HEK293 (cell line): Measurements from ENCODE around the gene DENND1A.
"Not testable (repeated sequence)": the region's sequence is repeated elsewhere in the genome, so short reads cannot be mapped to it uniquely, and the experiment has no call there.

Experiments
- CTCF ChIA-PET: fragments of 350-600 bp; formaldehyde crosslinking; extraction: SDS; loops from one replicate; lab custom pipeline; 2021; ENCODE audit warnings: antibody characterized with exemption; lab: Yijun Ruan, JAX
- POLR2A ChIA-PET: fragments of 300-600 bp; formaldehyde crosslinking; extraction: SDS; loops from one replicate; lab custom pipeline; 2020; ENCODE audit warnings: antibody characterized with exemption, inconsistent platforms; lab: Yijun Ruan, JAX
- H3K27ac ChIP-seq: fragments of 200-500 bp; sonication (Bioruptor generic); 2 replicates; pipeline ENCODE4 v1.5.1; 2014; ENCODE audit warnings: low read depth, low read length, control low read depth, inconsistent platforms; ENCODE audit errors: extremely low read depth
- H3K36me3 ChIP-seq, 2 experiments: fragments of 200-500 bp in 1 of 2; sonication (Bioruptor generic) in 1 of 2; 1 replicate in 1 of 2; 2 replicates in 1 of 2; pipeline ENCODE4 v1.5.1; 2014 to 2017; ENCODE audit warnings: inconsistent platforms in 2 of 2, low read length in 2 of 2; ENCODE audit not compliant: control insufficient read depth in 2 of 2, insufficient read depth in 1 of 2
- H3K4me1 ChIP-seq: fragments of 200-500 bp; sonication (Bioruptor generic); 2 replicates; pipeline ENCODE4 v1.5.1; 2014; ENCODE audit warnings: mild to moderate bottlenecking, low read length, inconsistent platforms; ENCODE audit not compliant: control insufficient read depth, insufficient read depth
- H3K4me3 ChIP-seq: 2 replicates; pipeline ENCODE4 v1.5.1; 2011; ENCODE audit warnings: low read depth, mild to moderate bottlenecking, control low read depth, low read length, moderate library complexity
- H3K9me3 ChIP-seq: fragments of 200-500 bp; sonication (Bioruptor generic); 2 replicates; pipeline ENCODE4 v1.5.1; 2014; ENCODE audit warnings: low read depth, low read length, inconsistent platforms; ENCODE audit not compliant: control insufficient read depth, insufficient read depth
- EGR2 ChIP-seq: fragments of 450-650 bp; formaldehyde crosslinking; IDR thresholded peaks from 2 replicates; pipeline ENCODE4 v1.5.1; 2016; ENCODE audit warnings: low read depth, missing biosample characterization, missing genetic modification characterization
- KLF1 ChIP-seq: fragments of 450-650 bp; formaldehyde crosslinking; IDR thresholded peaks from 2 replicates; pipeline ENCODE4 v1.5.1; 2016; ENCODE audit warnings: missing biosample characterization, missing genetic modification characterization
- KLF10 ChIP-seq: fragments of 450-650 bp; IDR thresholded peaks from 2 replicates; pipeline ENCODE4 v1.5.1; 2018; ENCODE audit warnings: missing biosample characterization, mild to moderate bottlenecking, missing genetic modification characterization
- KLF16 ChIP-seq: fragments of 450-650 bp; formaldehyde crosslinking; IDR thresholded peaks from 2 replicates; pipeline ENCODE4 v1.5.1; 2017; ENCODE audit warnings: missing biosample characterization, missing genetic modification characterization
- MEIS1 ChIP-seq: sonication (generic); formaldehyde crosslinking; IDR thresholded peaks from 2 replicates; pipeline ENCODE4 v1.8.1; 2022; ENCODE audit warnings: missing genetic modification reagents, mild to moderate bottlenecking, borderline replicate concordance
- SP3 ChIP-seq: fragments of 450-650 bp; formaldehyde crosslinking; IDR thresholded peaks from 2 replicates; pipeline ENCODE4 v1.5.1; 2016; ENCODE audit warnings: missing biosample characterization, missing genetic modification characterization
- ZBTB7A ChIP-seq: fragments of 450-650 bp; formaldehyde crosslinking; IDR thresholded peaks from 2 replicates; pipeline ENCODE4 v1.5.1; 2016; ENCODE audit warnings: low read depth, missing biosample characterization, missing genetic modification characterization
- ZEB2 ChIP-seq: fragments of 450-650 bp; formaldehyde crosslinking; IDR thresholded peaks from 2 replicates; pipeline ENCODE4 v1.5.1; 2016; ENCODE audit warnings: missing biosample characterization, missing genetic modification characterization
- ZIC2 ChIP-seq: fragments of 450-650 bp; formaldehyde crosslinking; IDR thresholded peaks from 2 replicates; pipeline ENCODE4 v1.5.1; 2016; ENCODE audit warnings: missing biosample characterization, missing genetic modification characterization
- ZNF174 ChIP-seq: fragments of 450-650 bp; formaldehyde crosslinking; IDR thresholded peaks from 2 replicates; pipeline ENCODE4 v1.5.0; 2017; ENCODE audit warnings: missing biosample characterization, mild to moderate bottlenecking, missing genetic modification characterization
- ZNF350 ChIP-seq: fragments of 450-650 bp; formaldehyde crosslinking; IDR thresholded peaks from 2 replicates; pipeline ENCODE4 v1.5.0; 2017; ENCODE audit warnings: missing biosample characterization, mild to moderate bottlenecking, missing genetic modification characterization
- ZNF404 ChIP-seq: fragments of 450-650 bp; formaldehyde crosslinking; IDR thresholded peaks from 2 replicates; pipeline ENCODE4 v1.5.1; 2017; ENCODE audit warnings: missing biosample characterization, missing genetic modification characterization
- ZNF558 ChIP-seq: fragments of 450-650 bp; formaldehyde crosslinking; IDR thresholded peaks from 2 replicates; pipeline ENCODE4 v1.5.1; 2016; ENCODE audit warnings: missing biosample characterization, missing genetic modification characterization
- ZNF660 ChIP-seq: fragments of 450-650 bp; IDR thresholded peaks from 2 replicates; pipeline ENCODE4 v1.5.1; 2018; ENCODE audit warnings: missing biosample characterization, mild to moderate bottlenecking, missing genetic modification characterization
- ZNF747 ChIP-seq: fragments of 450-650 bp; formaldehyde crosslinking; IDR thresholded peaks from 2 replicates; pipeline ENCODE4 v1.5.1; 2016; ENCODE audit warnings: missing biosample characterization, missing genetic modification characterization
- ZNF776 ChIP-seq: fragments of 450-650 bp; formaldehyde crosslinking; IDR thresholded peaks from 2 replicates; pipeline ENCODE4 v1.5.0; 2017; ENCODE audit warnings: missing biosample characterization, missing genetic modification characterization, borderline replicate concordance
- ZNF830 ChIP-seq: fragments of 450-650 bp; IDR thresholded peaks from 2 replicates; pipeline ENCODE4 v1.5.0; 2018; ENCODE audit warnings: missing biosample characterization, missing genetic modification characterization, low read depth, mild to moderate bottlenecking, moderate library complexity
- TF ChIP-seq, protein P1 (sequence below): fragments of 450-650 bp; formaldehyde crosslinking; IDR thresholded peaks from 2 replicates; pipeline ENCODE4 v1.5.1; 2016; ENCODE audit warnings: missing biosample characterization, missing genetic modification characterization
- TF ChIP-seq, protein P2 (sequence below): fragments of 450-650 bp; formaldehyde crosslinking; IDR thresholded peaks from 2 replicates; pipeline ENCODE4 v1.5.1; 2016; ENCODE audit warnings: missing biosample characterization, missing genetic modification characterization, borderline replicate concordance
- TF ChIP-seq, protein P3 (sequence below): fragments of 450-650 bp; formaldehyde crosslinking; IDR thresholded peaks from 2 replicates; pipeline ENCODE4 v1.5.1; 2016; ENCODE audit warnings: missing biosample characterization, missing genetic modification characterization
- TF ChIP-seq, protein P4 (sequence below): IDR thresholded peaks from 2 replicates; pipeline ENCODE4 v1.6.1; 2011; ENCODE audit warnings: mild to moderate bottlenecking, low read depth, low read length, borderline replicate concordance
- TF ChIP-seq, protein P5 (sequence below): fragments of 450-650 bp; formaldehyde crosslinking; IDR thresholded peaks from 2 replicates; pipeline ENCODE4 v1.5.1; 2016; ENCODE audit warnings: missing biosample characterization, missing genetic modification characterization
- TF ChIP-seq, protein P6 (sequence below): fragments of 450-650 bp; formaldehyde crosslinking; IDR thresholded peaks from 2 replicates; pipeline ENCODE4 v1.5.1; 2016; ENCODE audit warnings: missing biosample characterization, missing genetic modification characterization

Gene DENND1A

DNA sequence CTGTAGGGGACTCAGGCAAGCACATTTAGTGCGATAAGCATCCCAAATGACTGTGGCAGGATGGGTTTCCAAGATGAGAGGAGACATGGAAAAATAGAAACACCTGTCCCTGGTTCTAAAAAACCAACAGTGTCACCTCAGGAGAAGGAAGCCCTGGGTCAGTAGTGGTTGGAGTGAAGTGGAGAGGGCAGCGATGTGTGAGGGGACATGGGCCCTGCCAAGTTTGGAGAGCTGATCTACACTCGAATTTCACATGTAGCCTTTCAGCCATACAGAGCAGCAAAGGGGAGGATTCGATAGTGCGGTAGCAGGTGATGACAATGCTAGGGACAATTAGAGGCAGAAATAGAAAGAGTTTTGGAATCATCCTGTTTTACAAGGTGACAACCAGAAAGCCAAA lies 49.1 kb upstream of the DENND1A start:
- TF ChIP-seq, protein P1, sequence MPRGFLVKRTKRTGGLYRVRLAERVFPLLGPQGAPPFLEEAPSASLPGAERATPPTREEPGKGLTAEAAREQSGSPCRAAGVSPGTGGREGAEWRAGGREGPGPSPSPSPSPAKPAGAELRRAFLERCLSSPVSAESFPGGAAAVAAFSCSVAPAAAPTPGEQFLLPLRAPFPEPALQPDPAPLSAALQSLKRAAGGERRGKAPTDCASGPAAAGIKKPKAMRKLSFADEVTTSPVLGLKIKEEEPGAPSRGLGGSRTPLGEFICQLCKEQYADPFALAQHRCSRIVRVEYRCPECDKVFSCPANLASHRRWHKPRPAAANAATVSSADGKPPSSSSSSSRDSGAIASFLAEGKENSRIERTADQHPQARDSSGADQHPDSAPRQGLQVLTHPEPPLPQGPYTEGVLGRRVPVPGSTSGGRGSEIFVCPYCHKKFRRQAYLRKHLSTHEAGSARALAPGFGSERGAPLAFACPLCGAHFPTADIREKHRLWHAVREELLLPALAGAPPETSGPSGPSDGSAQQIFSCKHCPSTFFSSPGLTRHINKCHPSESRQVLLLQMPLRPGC (tag by site-specific recombination): no peak
- TF ChIP-seq KLF10 (tag by site-specific recombination): no peak
- no peak for TF ChIP-seq ZBTB7A
- TF ChIP-seq ZNF174 (tag by site-specific recombination): no peak
- no peak for TF ChIP-seq EGR2 (tag by site-specific recombination)
- TF ChIP-seq KLF1 (tag by site-specific recombination): no peak
- TF ChIP-seq MEIS1 (CRISPR knock-in tag): no peak
- TF ChIP-seq ZNF830 (tag by site-specific recombination): no peak
- no peak for TF ChIP-seq ZNF776 (tag by site-specific recombination)
- no peak for TF ChIP-seq ZNF404 (tag by site-specific recombination)
- no peak for TF ChIP-seq ZIC2 (tag by site-specific recombination)
- no peak for TF ChIP-seq SP3
- TF ChIP-seq, protein P2, sequence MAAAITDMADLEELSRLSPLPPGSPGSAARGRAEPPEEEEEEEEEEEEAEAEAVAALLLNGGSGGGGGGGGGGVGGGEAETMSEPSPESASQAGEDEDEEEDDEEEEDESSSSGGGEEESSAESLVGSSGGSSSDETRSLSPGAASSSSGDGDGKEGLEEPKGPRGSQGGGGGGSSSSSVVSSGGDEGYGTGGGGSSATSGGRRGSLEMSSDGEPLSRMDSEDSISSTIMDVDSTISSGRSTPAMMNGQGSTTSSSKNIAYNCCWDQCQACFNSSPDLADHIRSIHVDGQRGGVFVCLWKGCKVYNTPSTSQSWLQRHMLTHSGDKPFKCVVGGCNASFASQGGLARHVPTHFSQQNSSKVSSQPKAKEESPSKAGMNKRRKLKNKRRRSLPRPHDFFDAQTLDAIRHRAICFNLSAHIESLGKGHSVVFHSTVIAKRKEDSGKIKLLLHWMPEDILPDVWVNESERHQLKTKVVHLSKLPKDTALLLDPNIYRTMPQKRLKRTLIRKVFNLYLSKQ (tag by site-specific recombination): no peak
- TF ChIP-seq KLF16 (tag by site-specific recombination): no peak
- Histone ChIP-seq H3K9me3 (no peaks in the 10 kb centered on the region), H3K36me3 (no peaks in the 10 kb centered on the region), H3K27ac (no peak overlapping the region), H3K4me3 (no peak overlapping the region), H3K4me1 (no peaks in the 10 kb centered on the region)
- POLR2A ChIA-PET: no interaction called here
- CTCF ChIA-PET: interaction anchor here (0.7 to 1.2 kb wide), 2 partner anchors 241 to 434 kb away, joined by 3 read pairs; no protein-coding TSS in a partner anchor

DNA sequence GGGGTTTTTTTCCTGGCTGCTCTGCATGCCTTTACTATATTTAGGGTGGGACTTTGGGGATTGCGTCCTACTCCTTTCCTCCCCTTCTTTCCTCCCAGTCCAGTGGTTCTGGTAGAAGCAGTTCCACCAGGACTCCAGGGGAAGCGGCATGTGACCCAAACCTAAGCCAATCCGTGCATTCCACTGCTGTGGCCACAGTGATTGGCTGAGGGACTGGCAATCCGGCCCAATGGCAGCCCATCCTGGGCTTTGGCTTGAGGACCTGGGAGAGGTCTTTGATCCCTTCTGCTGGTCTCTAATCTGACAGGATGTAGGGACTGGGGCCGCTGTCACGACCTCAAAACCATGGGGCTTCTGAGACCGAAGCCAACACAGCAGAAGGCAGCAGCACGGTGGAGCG lies 46.7 kb upstream of the DENND1A start:
- POLR2A ChIA-PET, H3K4me3 ChIP-seq, H3K4me1 ChIP-seq, CTCF ChIA-PET, H3K27ac ChIP-seq, H3K9me3 ChIP-seq, H3K36me3 ChIP-seq: not testable (repeated sequence)

DNA sequence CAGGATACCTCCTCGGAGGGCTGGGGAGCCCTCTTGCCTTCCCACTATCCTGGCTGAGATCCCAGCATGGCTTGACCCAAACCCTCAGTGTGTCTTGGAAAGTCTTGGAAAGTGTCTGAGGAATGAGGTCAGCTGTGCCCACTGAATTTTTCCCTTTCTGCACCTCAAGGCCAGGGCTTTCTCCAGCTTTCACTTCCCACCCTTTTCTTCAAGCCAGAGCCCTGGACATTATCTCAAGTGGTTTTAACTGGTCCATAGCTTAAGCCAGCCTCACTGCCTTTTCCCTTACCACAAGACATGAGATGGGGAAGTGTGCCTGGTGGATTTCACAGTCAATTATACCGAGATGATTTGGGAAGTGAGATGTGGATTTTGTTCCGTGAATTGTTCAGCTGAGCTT lies 45.9 kb upstream of the DENND1A start:
- ChIA-PET CTCF (interaction anchor here (0.7 to 1.4 kb wide), 3 partner anchors 14 to 65 kb away, joined by 3 read pairs; no protein-coding TSS in a partner anchor), POLR2A (no interaction called here)
- no peak overlapping the region for H3K4me3 ChIP-seq
- H3K9me3 ChIP-seq: no peaks in the 10 kb centered on the region
- no peak overlapping the region for H3K27ac ChIP-seq
- no peak for TF ChIP-seq ZEB2 (tag by site-specific recombination)
- TF ChIP-seq, protein P3, sequence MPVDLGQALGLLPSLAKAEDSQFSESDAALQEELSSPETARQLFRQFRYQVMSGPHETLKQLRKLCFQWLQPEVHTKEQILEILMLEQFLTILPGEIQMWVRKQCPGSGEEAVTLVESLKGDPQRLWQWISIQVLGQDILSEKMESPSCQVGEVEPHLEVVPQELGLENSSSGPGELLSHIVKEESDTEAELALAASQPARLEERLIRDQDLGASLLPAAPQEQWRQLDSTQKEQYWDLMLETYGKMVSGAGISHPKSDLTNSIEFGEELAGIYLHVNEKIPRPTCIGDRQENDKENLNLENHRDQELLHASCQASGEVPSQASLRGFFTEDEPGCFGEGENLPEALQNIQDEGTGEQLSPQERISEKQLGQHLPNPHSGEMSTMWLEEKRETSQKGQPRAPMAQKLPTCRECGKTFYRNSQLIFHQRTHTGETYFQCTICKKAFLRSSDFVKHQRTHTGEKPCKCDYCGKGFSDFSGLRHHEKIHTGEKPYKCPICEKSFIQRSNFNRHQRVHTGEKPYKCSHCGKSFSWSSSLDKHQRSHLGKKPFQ (tag by site-specific recombination): no peak
- TF ChIP-seq ZNF350 (tag by site-specific recombination): no peak
- no peak for TF ChIP-seq ZNF660 (tag by site-specific recombination)
- no peak for TF ChIP-seq ZNF747 (tag by site-specific recombination)
- TF ChIP-seq, protein P4, sequence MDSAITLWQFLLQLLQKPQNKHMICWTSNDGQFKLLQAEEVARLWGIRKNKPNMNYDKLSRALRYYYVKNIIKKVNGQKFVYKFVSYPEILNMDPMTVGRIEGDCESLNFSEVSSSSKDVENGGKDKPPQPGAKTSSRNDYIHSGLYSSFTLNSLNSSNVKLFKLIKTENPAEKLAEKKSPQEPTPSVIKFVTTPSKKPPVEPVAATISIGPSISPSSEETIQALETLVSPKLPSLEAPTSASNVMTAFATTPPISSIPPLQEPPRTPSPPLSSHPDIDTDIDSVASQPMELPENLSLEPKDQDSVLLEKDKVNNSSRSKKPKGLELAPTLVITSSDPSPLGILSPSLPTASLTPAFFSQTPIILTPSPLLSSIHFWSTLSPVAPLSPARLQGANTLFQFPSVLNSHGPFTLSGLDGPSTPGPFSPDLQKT: no peak
- no peak for TF ChIP-seq ZNF558 (tag by site-specific recombination)
- TF ChIP-seq, protein P5, sequence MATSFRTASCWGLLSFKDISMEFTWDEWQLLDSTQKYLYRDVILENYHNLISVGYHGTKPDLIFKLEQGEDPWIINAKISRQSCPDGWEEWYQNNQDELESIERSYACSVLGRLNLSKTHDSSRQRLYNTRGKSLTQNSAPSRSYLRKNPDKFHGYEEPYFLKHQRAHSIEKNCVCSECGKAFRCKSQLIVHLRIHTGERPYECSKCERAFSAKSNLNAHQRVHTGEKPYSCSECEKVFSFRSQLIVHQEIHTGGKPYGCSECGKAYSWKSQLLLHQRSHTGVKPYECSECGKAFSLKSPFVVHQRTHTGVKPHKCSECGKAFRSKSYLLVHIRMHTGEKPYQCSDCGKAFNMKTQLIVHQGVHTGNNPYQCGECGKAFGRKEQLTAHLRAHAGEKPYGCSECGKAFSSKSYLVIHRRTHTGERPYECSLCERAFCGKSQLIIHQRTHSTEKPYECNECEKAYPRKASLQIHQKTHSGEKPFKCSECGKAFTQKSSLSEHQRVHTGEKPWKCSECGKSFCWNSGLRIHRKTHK (tag by site-specific recombination): no peak
- TF ChIP-seq, protein P6, sequence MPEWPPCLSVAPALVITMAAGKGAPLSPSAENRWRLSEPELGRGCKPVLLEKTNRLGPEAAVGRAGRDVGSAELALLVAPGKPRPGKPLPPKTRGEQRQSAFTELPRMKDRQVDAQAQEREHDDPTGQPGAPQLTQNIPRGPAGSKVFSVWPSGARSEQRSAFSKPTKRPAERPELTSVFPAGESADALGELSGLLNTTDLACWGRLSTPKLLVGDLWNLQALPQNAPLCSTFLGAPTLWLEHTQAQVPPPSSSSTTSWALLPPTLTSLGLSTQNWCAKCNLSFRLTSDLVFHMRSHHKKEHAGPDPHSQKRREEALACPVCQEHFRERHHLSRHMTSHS (tag by site-specific recombination): no peak
- H3K36me3 ChIP-seq: no peaks in the 10 kb centered on the region
- H3K4me1 ChIP-seq: no peaks in the 10 kb centered on the region
